HG03196 (cell line): Measurements from ENCODE around the gene NR6A1.

Experiments
- ATAC-seq: cut with Tn5 transposase; IDR thresholded peaks from one replicate; pipeline ENCODE4 v1.9.1; 2021; ENCODE audit not compliant: unreplicated experiment

Gene NR6A1

GRCh38 chr9:124537926-124538325 is 233.2 kb downstream of the NR6A1 start:
- ATAC-seq = no peak

- no peak for ATAC-seq
Measured at GRCh38 chr9:124535846-124536245, 235.3 kb downstream of the NR6A1 start.

GRCh38 chr9:124532897-124533296 is 238.2 kb downstream of the NR6A1 start:
- ATAC-seq = no peak

GRCh38 chr9:124531115-124531514 is 240.0 kb downstream of the NR6A1 start:
- no peak for ATAC-seq

GRCh38 chr9:124530246-124530645 is 240.9 kb downstream of the NR6A1 start:
- no peak for ATAC-seq

GRCh38 chr9:124527781-124528180 is 243.3 kb downstream of the NR6A1 start:
- no peak for ATAC-seq

GRCh38 chr9:124526174-124526573 is 244.9 kb downstream of the NR6A1 start:
- ATAC-seq = no peak

GRCh38 chr9:124522121-124523098 is 248.7 kb downstream of the NR6A1 start:
- no peak for ATAC-seq

- ATAC-seq = no peak
Measured at GRCh38 chr9:124521142-124521541, 250.0 kb downstream of the NR6A1 start.

GRCh38 chr9:124520206-124520596 is 250.9 kb downstream of the NR6A1 start:
- no peak for ATAC-seq

- no peak for ATAC-seq
Measured at GRCh38 chr9:124518116-124518515, 253.0 kb downstream of the NR6A1 start.

GRCh38 chr9:124517600-124517999 is 253.5 kb downstream of the NR6A1 start:
- no peak for ATAC-seq

GRCh38 chr9:124514874-124515273 is 256.2 kb downstream of the NR6A1 start:
- ATAC-seq = no peak

GRCh38 chr9:124514125-124514524 is 257.0 kb downstream of the NR6A1 start:
- no peak for ATAC-seq

- ATAC-seq = no peak
Measured at GRCh38 chr9:124513376-124513994, 257.6 kb downstream of the NR6A1 start.

- ATAC-seq = no peak
Measured at GRCh38 chr9:124512806-124513204, 258.3 kb downstream of the NR6A1 start.

- no peak for ATAC-seq
Measured at GRCh38 chr9:124511891-124512805, 259.0 kb downstream of the NR6A1 start.

GRCh38 chr9:124511426-124511840 is 259.7 kb downstream of the NR6A1 start:
- ATAC-seq = no peak

GRCh38 chr9:124510650-124511425 is 260.3 kb downstream of the NR6A1 start:
- no peak for ATAC-seq

GRCh38 chr9:124507880-124508423 is 263.2 kb downstream of the NR6A1 start:
- no peak for ATAC-seq
